ENCODE results near the gene PYHIN1.

DNA sequence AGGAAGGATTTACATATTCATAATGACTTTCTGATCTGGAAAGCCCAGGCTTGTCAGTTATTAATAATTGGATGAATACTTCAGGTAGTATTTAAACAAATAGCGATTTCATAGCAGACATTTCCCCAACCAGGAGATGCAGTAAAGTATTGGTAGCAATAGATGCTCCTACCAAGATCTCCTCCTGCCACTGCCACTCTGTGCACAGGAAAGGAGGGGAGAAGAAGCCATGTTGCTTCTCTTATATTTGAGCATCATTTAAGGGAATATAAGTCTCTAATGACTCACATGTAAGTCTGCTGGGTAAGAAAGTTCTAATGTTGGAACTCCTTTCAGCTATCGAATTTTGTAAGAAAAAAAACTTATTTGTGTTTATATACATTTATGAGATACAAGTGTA lies 77.9 kb downstream of the PYHIN1 start:
- TF ChIP-seq, protein P1, sequence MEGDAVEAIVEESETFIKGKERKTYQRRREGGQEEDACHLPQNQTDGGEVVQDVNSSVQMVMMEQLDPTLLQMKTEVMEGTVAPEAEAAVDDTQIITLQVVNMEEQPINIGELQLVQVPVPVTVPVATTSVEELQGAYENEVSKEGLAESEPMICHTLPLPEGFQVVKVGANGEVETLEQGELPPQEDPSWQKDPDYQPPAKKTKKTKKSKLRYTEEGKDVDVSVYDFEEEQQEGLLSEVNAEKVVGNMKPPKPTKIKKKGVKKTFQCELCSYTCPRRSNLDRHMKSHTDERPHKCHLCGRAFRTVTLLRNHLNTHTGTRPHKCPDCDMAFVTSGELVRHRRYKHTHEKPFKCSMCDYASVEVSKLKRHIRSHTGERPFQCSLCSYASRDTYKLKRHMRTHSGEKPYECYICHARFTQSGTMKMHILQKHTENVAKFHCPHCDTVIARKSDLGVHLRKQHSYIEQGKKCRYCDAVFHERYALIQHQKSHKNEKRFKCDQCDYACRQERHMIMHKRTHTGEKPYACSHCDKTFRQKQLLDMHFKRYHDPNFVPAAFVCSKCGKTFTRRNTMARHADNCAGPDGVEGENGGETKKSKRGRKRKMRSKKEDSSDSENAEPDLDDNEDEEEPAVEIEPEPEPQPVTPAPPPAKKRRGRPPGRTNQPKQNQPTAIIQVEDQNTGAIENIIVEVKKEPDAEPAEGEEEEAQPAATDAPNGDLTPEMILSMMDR (IDR thresholded peaks at IDR 0.05), result no peak
- TF ChIP-seq POLR2A (IDR thresholded peaks at IDR 0.05), result no peak
